IMR-90 (cell line): Measurements from ENCODE around the gene IRX3. TPM values are rescaled to one million over a fixed set of nuclear protein-coding genes. Genes with fewer than 3 reads are reported as not detected.

ENCODE experiments used
- ATAC-seq: fragments of 200-7000 bp; cut with Tn5 transposase; 2 replicates; pipeline ENCODE4 v1.9.1; 2020; ENCODE audit warnings: low read depth, mild to moderate bottlenecking, moderate library complexity
- BruUV-seq: library from RNA; stranded (reverse); fragments of 400-500 nt; replicated peaks from 2 replicates; lab custom pipeline; 2021; lab: Mats Ljungman, UMichigan
- CTCF ChIA-PET: fragments of 300-600 bp; formaldehyde crosslinking; extraction: SDS; loops from one replicate; lab custom pipeline; 2021; ENCODE audit warnings: antibody characterized with exemption; lab: Yijun Ruan, JAX
- POLR2A ChIA-PET: fragments of 300-600 bp; sonication (Branson Sonifier 250); formaldehyde crosslinking; loops from one replicate; lab custom pipeline; 2022; ENCODE audit warnings: antibody characterized with exemption; ENCODE audit not compliant: unreplicated experiment; lab: Charles Lee
- DNase-seq: peaks from one replicate; pipeline ENCODE4 v3.0.0; 2013
- H2AFZ ChIP-seq: replicated peaks from 2 replicates; pipeline ENCODE3; 2013; ENCODE audit warnings: low read length, mild to moderate bottlenecking; ENCODE audit not compliant: poor library complexity
- H2AK5ac ChIP-seq: 2 replicates; pipeline ENCODE4 v1.6.1; 2013; ENCODE audit warnings: low read depth, low read length, inconsistent platforms
- H2AK9ac ChIP-seq: replicated peaks from 2 replicates; pipeline ENCODE3; 2013; ENCODE audit warnings: mild to moderate bottlenecking, low read depth, low read length, moderate library complexity; ENCODE audit not compliant: poor library complexity
- H2BK120ac ChIP-seq: 2 replicates; pipeline ENCODE4 v1.6.1; 2013; ENCODE audit warnings: low read depth, low read length, inconsistent platforms
- H2BK15ac ChIP-seq: 3 replicates; pipeline ENCODE4 v1.6.1; 2013; ENCODE audit warnings: low read depth, low read length, inconsistent platforms
- H2BK20ac ChIP-seq: 2 replicates; pipeline ENCODE4 v1.6.1; 2013; ENCODE audit warnings: low read depth, mild to moderate bottlenecking, inconsistent platforms, low read length, moderate library complexity
- H2BK5ac ChIP-seq: 2 replicates; pipeline ENCODE4 v1.6.1; 2013; ENCODE audit warnings: mild to moderate bottlenecking, low read depth, low read length, inconsistent platforms; ENCODE audit not compliant: poor library complexity, severe bottlenecking
- H3K14ac ChIP-seq: replicated peaks from 2 replicates; pipeline ENCODE4 v1.6.1; 2013; ENCODE audit warnings: low read depth, low read length, inconsistent platforms
- H3K18ac ChIP-seq: 2 replicates; pipeline ENCODE4 v1.6.1; 2013; ENCODE audit warnings: low read depth, low read length, control low read depth
- H3K23ac ChIP-seq: 2 replicates; pipeline ENCODE4 v1.6.1; 2013; ENCODE audit warnings: low read depth, low read length, inconsistent platforms
- H3K27ac ChIP-seq: 2 replicates; pipeline ENCODE4 v1.5.1; 2013; ENCODE audit warnings: mild to moderate bottlenecking, control low read depth, low read length; ENCODE audit not compliant: insufficient read depth
- H3K27me3 ChIP-seq: 2 replicates; pipeline ENCODE4 v1.6.1; 2013; ENCODE audit warnings: low read length; ENCODE audit not compliant: control insufficient read depth, insufficient read depth
- H3K36me3 ChIP-seq: 2 replicates; pipeline ENCODE4 v1.6.1; 2013; ENCODE audit warnings: low read length, mixed read lengths; ENCODE audit not compliant: control insufficient read depth, insufficient read depth
- H3K4ac ChIP-seq: 2 replicates; pipeline ENCODE4 v1.6.1; 2013; ENCODE audit warnings: low read depth, low read length, inconsistent platforms
- H3K4me1 ChIP-seq: 2 replicates; pipeline ENCODE4 v1.6.1; 2013; ENCODE audit warnings: low read length, mixed read lengths; ENCODE audit not compliant: control insufficient read depth, insufficient read depth
- H3K4me2 ChIP-seq: 2 replicates; pipeline ENCODE4 v1.6.1; 2013; ENCODE audit warnings: low read depth, mild to moderate bottlenecking, control low read depth, low read length, moderate library complexity
- H3K4me3 ChIP-seq: 2 replicates; pipeline ENCODE4 v1.5.1; 2013; ENCODE audit warnings: low read depth, mild to moderate bottlenecking, control low read depth, low read length, moderate library complexity; ENCODE audit not compliant: insufficient read depth
- H3K56ac ChIP-seq: 2 replicates; pipeline ENCODE4 v1.6.1; 2013; ENCODE audit warnings: low read length, inconsistent platforms; ENCODE audit not compliant: insufficient read depth; ENCODE audit errors: extremely low read depth
- H3K79me1 ChIP-seq, 2 experiments: 2 replicates each; pipeline ENCODE4 v1.6.1; 2013; ENCODE audit warnings: low read length in 2 of 2, inconsistent platforms in 1 of 2, low read depth in 1 of 2
- H3K9ac ChIP-seq: 2 replicates; pipeline ENCODE4 v1.6.1; 2013; ENCODE audit warnings: low read depth, low read length, control low read depth
- H3K9me1 ChIP-seq: 2 replicates; pipeline ENCODE4 v1.6.1; 2013; ENCODE audit warnings: low read length, inconsistent platforms; ENCODE audit not compliant: insufficient read depth
- H3K9me3 ChIP-seq: 2 replicates; pipeline ENCODE4 v1.6.1; 2013; ENCODE audit warnings: low read length; ENCODE audit not compliant: control insufficient read depth, insufficient read depth
- H4K20me1 ChIP-seq: 2 replicates; pipeline ENCODE4 v1.6.1; 2013; ENCODE audit warnings: low read length, inconsistent platforms; ENCODE audit not compliant: insufficient read depth
- H4K5ac ChIP-seq: 2 replicates; pipeline ENCODE4 v1.6.1; 2013; ENCODE audit warnings: mild to moderate bottlenecking, low read depth, low read length, control low read depth
- H4K8ac ChIP-seq, 2 experiments: 2 replicates each; pipeline ENCODE4 v1.6.1; 2013; ENCODE audit warnings: low read depth in 2 of 2, low read length in 2 of 2, control low read depth in 1 of 2, inconsistent platforms in 1 of 2
- H4K91ac ChIP-seq: 2 replicates; pipeline ENCODE4 v1.6.1; 2013; ENCODE audit warnings: low read depth, low read length, inconsistent platforms; ENCODE audit not compliant: insufficient read depth
- CEBPB ChIP-seq: IDR thresholded peaks from 2 replicates; pipeline ENCODE4 v1.6.1; 2012; ENCODE audit warnings: low read depth, low read length, improper control_type of control experiment
- CHD1 ChIP-seq: IDR thresholded peaks from 2 replicates; pipeline ENCODE4 v1.6.1; 2012; ENCODE audit warnings: low read depth, low read length, improper control_type of control experiment
- CTCF ChIP-seq: conservative IDR thresholded peaks from 2 replicates; pipeline ENCODE4 v1.5.1; 2012; ENCODE audit warnings: mild to moderate bottlenecking, low read depth, low read length, improper control_type of control experiment
- MAFK ChIP-seq: IDR thresholded peaks from 2 replicates; pipeline ENCODE4 v1.6.1; 2012; ENCODE audit warnings: low read depth, low read length, improper control_type of control experiment
- MAZ ChIP-seq: IDR thresholded peaks from 2 replicates; pipeline ENCODE4 v1.6.1; 2012; ENCODE audit warnings: low read depth, mild to moderate bottlenecking, low read length, improper control_type of control experiment, moderate library complexity, borderline replicate concordance
- MXI1 ChIP-seq: IDR thresholded peaks from 2 replicates; pipeline ENCODE4 v1.6.1; 2012; ENCODE audit warnings: low read depth, mild to moderate bottlenecking, low read length, moderate library complexity, borderline replicate concordance
- NFE2L2 ChIP-seq: fragments of 150-350 bp; IDR thresholded peaks from 2 replicates; pipeline ENCODE4 v1.6.1; 2016; ENCODE audit warnings: low read depth, mild to moderate bottlenecking, low read length
- POLR2A ChIP-seq: IDR thresholded peaks from 2 replicates; pipeline ENCODE4 v1.6.1; 2012; ENCODE audit warnings: mild to moderate bottlenecking, low read depth, low read length
- RAD21 ChIP-seq: IDR thresholded peaks from 2 replicates; pipeline ENCODE4 v1.6.1; 2012; ENCODE audit warnings: low read length, improper control_type of control experiment
- RCOR1 ChIP-seq: IDR thresholded peaks from 2 replicates; pipeline ENCODE4 v1.6.1; 2012; ENCODE audit warnings: mild to moderate bottlenecking, low read length, improper control_type of control experiment; ENCODE audit not compliant: insufficient replicate concordance
- RFX5 ChIP-seq: IDR thresholded peaks from 2 replicates; pipeline ENCODE4 v1.8.0; 2012; ENCODE audit warnings: low read depth, mild to moderate bottlenecking, low read length, moderate library complexity
- SMC3 ChIP-seq: fragments of 150-350 bp; IDR thresholded peaks from 2 replicates; pipeline ENCODE4 v1.6.1; 2016; ENCODE audit warnings: low read depth, mild to moderate bottlenecking, antibody characterized with exemption, low read length, moderate library complexity
- USF2 ChIP-seq: fragments of 150-350 bp; IDR thresholded peaks from 2 replicates; pipeline ENCODE4 v1.6.1; 2017; ENCODE audit warnings: mild to moderate bottlenecking, antibody characterized with exemption, low read length, low read depth
- WGBS, 2 experiments: methylation state at CpG; one replicate each; pipeline versions ENCODE4 v1.1.5 to v1.1.7; 2013; ENCODE audit warnings: missing lambda C conversion rate in 2 of 2; ENCODE audit not compliant: insufficient read length in 1 of 2; ENCODE audit errors: extremely low coverage in 2 of 2; 5-methylcytosine and 5-hydroxymethylcytosine counted together
- dilution Hi-C: fragments of 300-500 bp; cut with HindIII; formaldehyde crosslinking; loops from one replicate; pipeline ENCODE4 v1.14.3; 2018; ENCODE audit warnings: low sequenced_read_pairs; ENCODE audit not compliant: unreplicated experiment
- in situ Hi-C: fragments of 300-500 bp; cut with MboI; formaldehyde crosslinking; loops from 3 replicates; pipeline ENCODE4 v1.14.3; 2019; ENCODE audit warnings: low sequenced_read_pairs, inconsistent platforms, mixed read lengths
- intact Hi-C: fragments of 100-400 bp; cut with micrococcal nuclease; formaldehyde crosslinking; loops from 2 replicates; pipeline ENCODE4 v1.10.0; 2022
- polyA plus RNA-seq, 3 experiments: library from polyadenylated mRNA; depleted of rRNA; stranded (reverse); fragments of >200 nt; gene quantifications; 2 replicates each; pipeline ENCODE4 v1.2.3, GENCODE V29; 2012; ENCODE audit warnings: low replicate concordance in 1 of 3
- total RNA-seq: library from RNA; depleted of rRNA; stranded (reverse); fragments of >200 nt; gene quantifications from 2 replicates; pipeline ENCODE4 v1.2.3, GENCODE V29; 2012

IRX3 gene
- total and polyA plus RNA-seq, 2 of the 4 experiments (the other 2 are of a cell fraction), result not detected

GRCh38 chr16:54273566-54273965 is 13.0 kb downstream of the IRX3 start:
- dilution Hi-C loops, result no loop called here
- Histone ChIP-seq H2BK5ac (no peak overlapping the region), H3K4me3 (no peak overlapping the region), H3K36me3 (no peaks in the 10 kb centered on the region), H2BK15ac (no peak overlapping the region), H2AFZ (no peak overlapping the region), H3K56ac (no peak overlapping the region), H2BK20ac (no peak overlapping the region), H2AK5ac (no peak overlapping the region), H3K9me3 (no peaks in the 10 kb centered on the region), H2BK120ac (no peak overlapping the region), H3K4me2 (no peak overlapping the region), H4K91ac (no peak overlapping the region), H4K8ac (no peak overlapping the region), H2AK9ac (no peak overlapping the region), H4K5ac (no peak overlapping the region), H3K27me3 (peaks cover 8% of the 10 kb centered on the region; the same call in 1 of the 2 replicates), H3K4me1 (no peaks in the 10 kb centered on the region), H3K9ac (no peak overlapping the region), H3K79me1 (no peaks in the 10 kb centered on the region), H3K23ac (no peak overlapping the region), H3K27ac (no peak overlapping the region), H3K9me1 (no peaks in the 10 kb centered on the region), H3K4ac (no peak overlapping the region), H3K14ac (no peak overlapping the region), H3K18ac (no peak overlapping the region), H4K20me1 (no peaks in the 10 kb centered on the region)
- WGBS, 2 experiments, result 75% methylated on average over 1 of the region's 4 CpGs; no CpG with 5 or more reads in 1 of the 2 experiments
- CTCF ChIA-PET, result no interaction called here
- DNase-seq (no peak), ATAC-seq (no peak)
- BruUV-seq, result no TSS peak
- intact Hi-C loops, result no loop called here
- POLR2A ChIA-PET, result no interaction called here
- in situ Hi-C loops, result no loop called here
- TF ChIP-seq USF2, result no peak
- no peak for TF ChIP-seq MAZ
- no peak for TF ChIP-seq RFX5
- no peak for TF ChIP-seq CTCF
- no peak for TF ChIP-seq SMC3
- no peak for TF ChIP-seq POLR2A
- no peak for TF ChIP-seq NFE2L2
- no peak for TF ChIP-seq CHD1
- TF ChIP-seq RCOR1, result no peak
- TF ChIP-seq CEBPB, result no peak
- TF ChIP-seq MAFK, result no peak
- no peak for TF ChIP-seq MXI1
- no peak for TF ChIP-seq RAD21
